Uterus (tissue), 4 donors: ENCODE results near the gene REV3L. TPM values are rescaled to one million over a fixed set of nuclear protein-coding genes. Genes with fewer than 3 reads are reported as not detected.

Experiments used
- DNase-seq, 2 donors: peaks; one replicate each; pipeline ENCODE4 v3.0.0-alpha.2; 2019 to 2020
- H3K27ac ChIP-seq, 2 donors: fragments of 200-600 bp; sonication (generic); 1 replicate in 1 of 2; 2 replicates in 1 of 2; pipeline ENCODE4 v1.5.1; 2016 to 2018
- H3K27me3 ChIP-seq, 2 donors: fragments of 200-600 bp; sonication (generic); one replicate each; pipeline ENCODE4 v1.5.1; 2018 to 2019; ENCODE audit warnings: control low read depth in 1 of 2
- H3K36me3 ChIP-seq, 2 donors: fragments of 200-600 bp; sonication (generic); one replicate each; pipeline ENCODE4 v1.5.1; 2019; ENCODE audit warnings: control low read depth in 1 of 2
- H3K4me1 ChIP-seq, 2 donors: fragments of 200-600 bp; sonication (generic); one replicate each; pipeline ENCODE4 v1.5.1; 2018 to 2019; ENCODE audit warnings: control low read depth in 1 of 2
- H3K4me3 ChIP-seq, 2 donors: fragments of 200-600 bp; sonication (generic); 1 replicate in 1 of 2; 2 replicates in 1 of 2; pipeline ENCODE4 v1.5.1; 2018 to 2019; ENCODE audit warnings: mild to moderate bottlenecking in 1 of 2
- H3K9me3 ChIP-seq, 2 donors: fragments of 200-600 bp; sonication (generic); one replicate each; pipeline ENCODE4 v1.5.1; 2019; ENCODE audit warnings: control low read depth in 1 of 2
- CTCF ChIP-seq, 4 experiments: fragments of 200-600 bp in 2 of 4; fragments of 450-650 bp in 2 of 4; sonication (generic) in 2 of 4; IDR thresholded peaks; one replicate each; pipeline ENCODE4 v1.5.1; 2016 to 2019; ENCODE audit warnings: antibody characterized with exemption in 4 of 4, mild to moderate bottlenecking in 2 of 4, moderate library complexity in 1 of 4
- POLR2A ChIP-seq, 2 donors: fragments of 450-650 bp; IDR thresholded peaks; one replicate each; pipeline ENCODE4 v1.6.1; 2016; ENCODE audit warnings: antibody characterized with exemption in 2 of 2, mild to moderate bottlenecking in 1 of 2, moderate library complexity in 1 of 2
- intact Hi-C: fragments of 100-400 bp; cut with DNase I; formaldehyde crosslinking; loops from one replicate; pipeline ENCODE4 v1.15.1; 2023; ENCODE audit warnings: low total_unique reads
- total RNA-seq, 4 donors: library from RNA; depleted of rRNA in 3 of 4; stranded (reverse); fragments of >200 nt in 3 of 4; gene quantifications; one replicate each; pipeline versions ENCODE4 v1.1.0 to v1.2.4, GENCODE V29; 2014 to 2023
- donor health status: DM: yes; HTN: yes; CAD: no.

REV3L gene
- total RNA-seq, 4 donors from 2014 or later = 67.9 to 318 (median 127) TPM

GRCh38 chr6:111280445-111280955, 202.5 kb downstream of the REV3L start:
- intact Hi-C loops = no loop called here
- H3K27me3 ChIP-seq = no peaks in the 10 kb centered on the region
- H3K27ac ChIP-seq = no peak overlapping the region
- no peak for TF ChIP-seq POLR2A (IDR thresholded peaks at IDR 0.05)
- no peak for TF ChIP-seq CTCF (IDR thresholded peaks at IDR 0.05)
- no peak overlapping the region for H3K4me3 ChIP-seq
- no peaks in the 10 kb centered on the region for H3K4me1 ChIP-seq
- peaks cover 0 to 10% of the 10 kb centered on the region in 2 donors for H3K9me3 ChIP-seq
- DNase-seq = no peak
- H3K36me3 ChIP-seq = no peaks in the 10 kb centered on the region

- no peak for DNase-seq
- intact Hi-C loops = no loop called here
- no peaks in the 10 kb centered on the region for H3K4me1 ChIP-seq
- no peak overlapping the region for H3K27ac ChIP-seq
- H3K36me3 ChIP-seq = no peaks in the 10 kb centered on the region
- TF ChIP-seq CTCF (IDR thresholded peaks at IDR 0.05) = no peak
- TF ChIP-seq POLR2A (IDR thresholded peaks at IDR 0.05) = no peak
- H3K4me3 ChIP-seq = no peak overlapping the region
- H3K27me3 ChIP-seq = no peaks in the 10 kb centered on the region
- H3K9me3 ChIP-seq = peaks cover 0 to 27% of the 10 kb centered on the region in 2 donors
Observed at GRCh38 chr6:111278731-111279130, 204.3 kb downstream of the REV3L start.

GRCh38 chr6:111277819-111278218, 205.2 kb downstream of the REV3L start:
- H3K36me3 ChIP-seq = no peaks in the 10 kb centered on the region
- no peak for DNase-seq
- H3K4me3 ChIP-seq = no peak overlapping the region
- H3K27ac ChIP-seq = no peak overlapping the region
- H3K4me1 ChIP-seq = no peaks in the 10 kb centered on the region
- peaks cover 0 to 35% of the 10 kb centered on the region in 2 donors for H3K9me3 ChIP-seq
- intact Hi-C loops = no loop called here
- no peak for TF ChIP-seq POLR2A (IDR thresholded peaks at IDR 0.05)
- H3K27me3 ChIP-seq = no peaks in the 10 kb centered on the region

GRCh38 chr6:111276736-111277135, 206.3 kb downstream of the REV3L start:
- Histone ChIP-seq H3K9me3 (peaks cover 0 to 35% of the 10 kb centered on the region in 2 donors), H3K36me3 (no peaks in the 10 kb centered on the region), H3K27ac (no peak overlapping the region), H3K4me3 (no peak overlapping the region), H3K27me3 (no peaks in the 10 kb centered on the region), H3K4me1 (no peaks in the 10 kb centered on the region)
- intact Hi-C loops = no loop called here
- no peak for DNase-seq
- no peak for TF ChIP-seq POLR2A (IDR thresholded peaks at IDR 0.05)
- TF ChIP-seq CTCF (IDR thresholded peaks at IDR 0.05) = no peak

GRCh38 chr6:111276335-111276734, 206.7 kb downstream of the REV3L start:
- intact Hi-C loops = no loop called here
- H3K36me3 ChIP-seq = no peaks in the 10 kb centered on the region

More at GRCh38 chr6:111276335-111276734, 206.7 kb downstream of the REV3L start:
- H3K27ac ChIP-seq = no peak overlapping the region
- TF ChIP-seq CTCF (IDR thresholded peaks at IDR 0.05) (no peak), POLR2A (IDR thresholded peaks at IDR 0.05) (no peak)
- DNase-seq = no peak
- peaks cover 0 to 35% of the 10 kb centered on the region in 2 donors for H3K9me3 ChIP-seq
- H3K27me3 ChIP-seq = no peaks in the 10 kb centered on the region
- no peak overlapping the region for H3K4me3 ChIP-seq
- H3K4me1 ChIP-seq = no peaks in the 10 kb centered on the region
